ENCODE measurements around the gene CCL1. TPM values are rescaled to one million over a fixed set of nuclear protein-coding genes. Genes with fewer than 3 reads are reported as not detected.

Gene CCL1
- total RNA-seq, 1 experiment from 2014 or later: not detected

DNA sequence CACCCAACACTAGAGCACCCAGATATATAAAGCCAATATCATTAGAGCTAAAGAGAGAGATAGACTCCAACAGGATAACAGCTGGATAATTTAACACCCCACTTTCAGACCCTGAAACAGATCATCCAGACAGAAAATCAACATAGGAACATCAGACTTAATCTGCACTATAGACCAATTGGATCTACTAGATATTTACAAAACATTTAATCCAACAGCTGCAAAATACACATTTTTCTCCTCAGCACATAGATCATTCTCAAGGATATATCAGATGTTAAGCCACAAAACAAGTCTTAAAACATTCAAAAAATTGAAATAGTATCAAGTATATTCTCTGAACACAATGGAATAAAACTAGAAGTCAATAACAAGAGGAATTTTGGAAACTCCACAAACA is 10.8 kb downstream of the CCL1 start:
- no peak overlapping the region for H3K4me3 Mint-ChIP-seq
- H3K23ac ChIP-seq (ENCODE audit: insufficient read length, low read depth, low read length): no peak overlapping the region
- no peak overlapping the region for H2BK15ac ChIP-seq (ENCODE audit: low read depth, low read length)
- no peak overlapping the region for H3K56ac ChIP-seq (ENCODE audit: insufficient read length, low read depth, low read length)
- no peak overlapping the region for H3K4me2 ChIP-seq (ENCODE audit: insufficient read depth, insufficient read length, low read length)
- no peaks in the 10 kb centered on the region for H3K9me3 ChIP-seq (ENCODE audit: control insufficient read depth, low read depth, low read length)
- peaks cover 9% of the 10 kb centered on the region for H3K27me3 Mint-ChIP-seq (ENCODE audit: low read depth)
- H3K14ac ChIP-seq (ENCODE audit: insufficient read depth, low read length): no peak overlapping the region
- H2AK5ac ChIP-seq (ENCODE audit: insufficient read length, low read length): no peak overlapping the region
- no peaks in the 10 kb centered on the region for H3K79me2 ChIP-seq (ENCODE audit: insufficient read depth, low read length)
- no peak for DNase-seq
- H2AFZ ChIP-seq (ENCODE audit: low read length): no peak overlapping the region
- no peak overlapping the region for H3K27ac ChIP-seq (ENCODE audit: insufficient read length, low read depth, low read length)
- no peak overlapping the region for H2BK5ac ChIP-seq (ENCODE audit: insufficient read length, low read length)
- no peak overlapping the region for H2BK20ac ChIP-seq (ENCODE audit: low read depth, low read length, poor library complexity, severe bottlenecking)
- no peak overlapping the region for H4K5ac ChIP-seq (ENCODE audit: insufficient read length, low read depth, low read length)
- H2BK12ac ChIP-seq (ENCODE audit: insufficient read length, low read depth, low read length): no peak overlapping the region
- H4K91ac ChIP-seq (ENCODE audit: insufficient read length, low read depth, low read length): no peak overlapping the region
- no peak overlapping the region for H3K18ac ChIP-seq (ENCODE audit: insufficient read length, low read depth, low read length)
- no peak overlapping the region for H3T11ph ChIP-seq (ENCODE audit: low read length)
- H3K36me3 Mint-ChIP-seq (ENCODE audit: insufficient read depth in 1 of 3, low read depth in 3 of 3): no peaks in the 10 kb centered on the region; a peak in 1 of 7 replicates
- no peak for TF ChIP-seq CTCF (conservative IDR thresholded peaks at IDR 0.05)
- H3K4me1 Mint-ChIP-seq: peaks cover 3 to 9% of the 10 kb centered on the region in 2 experiments
- H3K27ac Mint-ChIP-seq: no peak overlapping the region
- H3K9ac ChIP-seq (ENCODE audit: extremely low read depth, insufficient read length, low read length): no peak overlapping the region
- H4K20me1 ChIP-seq (ENCODE audit: control insufficient read depth, insufficient read depth, insufficient read length): no peaks in the 10 kb centered on the region
- H2BK120ac ChIP-seq (ENCODE audit: low read depth, low read length, poor library complexity, severe bottlenecking): no peak overlapping the region
- H3K4me1 ChIP-seq (ENCODE audit: insufficient read depth, low read length): no peaks in the 10 kb centered on the region
- H4K8ac ChIP-seq (replicated peaks; ENCODE audit: insufficient read length, low read depth, low read length): no peak overlapping the region
- no peaks in the 10 kb centered on the region for H3K23me2 ChIP-seq (ENCODE audit: insufficient read length, low read depth, low read length, poor library complexity, severe bottlenecking)
- H3K9me3 Mint-ChIP-seq: peaks cover 6 to 7% of the 10 kb centered on the region in 2 experiments; a peak in 4 of 5 replicates
- no peaks in the 10 kb centered on the region for H3K27me3 ChIP-seq (ENCODE audit: insufficient read depth, low read length)
- H3K4ac ChIP-seq (ENCODE audit: low read depth, low read length): no peak overlapping the region
- no peaks in the 10 kb centered on the region for H3K79me1 ChIP-seq (ENCODE audit: insufficient read depth, low read depth, low read length, poor library complexity, severe bottlenecking)

All from H9 (cell line).